B cell (primary cell): ENCODE results near the gene CCL28. TPM values are rescaled to one million over a fixed set of nuclear protein-coding genes. Genes with fewer than 3 reads are reported as not detected.

Experiments
- ATAC-seq: fragments of 200-7000 bp; cut with Tn5 transposase; one replicate; pipeline ENCODE4 v1.10.0; 2021; ENCODE audit warnings: low read depth, mild to moderate bottlenecking, moderate number of reproducible peaks, moderate library complexity
- CTCF ChIA-PET: fragments of 350-600 bp; sonication (Branson Sonifier 250); formaldehyde crosslinking; loops from one replicate; lab custom pipeline; 2021; ENCODE audit warnings: antibody characterized with exemption, inconsistent platforms; lab: Charles Lee
- POLR2A ChIA-PET: fragments of 350-600 bp; sonication (Branson Sonifier 250); formaldehyde crosslinking; loops from one replicate; lab custom pipeline; 2021; ENCODE audit warnings: antibody characterized with exemption; lab: Charles Lee
- DNase-seq: peaks from one replicate; pipeline ENCODE4 v3.0.0; 2013
- H2AFZ ChIP-seq: 2 replicates; pipeline ENCODE4 v1.6.1; 2012; ENCODE audit warnings: mild to moderate bottlenecking, low read depth, low read length; ENCODE audit not compliant: insufficient read depth, poor library complexity, severe bottlenecking
- H3K27ac ChIP-seq, 2 donors: 1 replicate in 1 of 2; 2 replicates in 1 of 2; pipeline ENCODE4 v1.5.1; 2012 to 2013; ENCODE audit warnings: low read length in 2 of 2, mild to moderate bottlenecking in 2 of 2, moderate library complexity in 1 of 2
- H3K27me3 ChIP-seq, 4 experiments: fragments of 200-600 bp in 1 of 4; sonication (generic) in 1 of 4; replicated peaks in 1 of 4; 1 replicate in 2 of 4; 2 replicates in 2 of 4; pipeline versions ENCODE4 v1.6.1 to v1.7.0; 2013 to 2016; ENCODE audit warnings: low read length in 3 of 4, mild to moderate bottlenecking in 2 of 4, mixed read lengths in 1 of 4, moderate library complexity in 1 of 4; ENCODE audit not compliant: insufficient read depth in 4 of 4, control insufficient read depth in 3 of 4; ENCODE audit errors: control extremely low read depth in 1 of 4
- H3K36me3 ChIP-seq, 2 experiments: replicated peaks in 1 of 2; 1 replicate in 1 of 2; 2 replicates in 1 of 2; pipeline versions ENCODE4 v1.6.1 to v1.7.1; 2013; ENCODE audit warnings: low read length in 1 of 2; ENCODE audit not compliant: insufficient read depth in 2 of 2, control insufficient read depth in 1 of 2; ENCODE audit errors: control extremely low read depth in 1 of 2, extremely low read depth in 1 of 2
- H3K4me1 ChIP-seq, 2 donors: fragments of 200-600 bp in 1 of 2; sonication (generic) in 1 of 2; 1 replicate in 1 of 2; 2 replicates in 1 of 2; pipeline versions ENCODE4 v1.5.1 to v1.6.1; 2013 to 2017; ENCODE audit warnings: low read length in 2 of 2; ENCODE audit not compliant: control insufficient read depth in 2 of 2, insufficient read depth in 2 of 2
- H3K4me2 ChIP-seq: replicated peaks from 2 replicates; pipeline ENCODE3; 2012; ENCODE audit warnings: mild to moderate bottlenecking, low read depth, low read length; ENCODE audit not compliant: poor library complexity, severe bottlenecking
- H3K4me3 ChIP-seq, 5 experiments: fragments of 200-600 bp in 1 of 5; sonication (generic) in 1 of 5; 1 replicate in 3 of 5; 2 replicates in 2 of 5; pipeline versions ENCODE4 v1.5.1 to v1.7.0; 2011 to 2016; ENCODE audit warnings: low read length in 4 of 5, mild to moderate bottlenecking in 4 of 5, low read depth in 2 of 5, control low read depth in 1 of 5, moderate library complexity in 1 of 5; ENCODE audit not compliant: insufficient read depth in 1 of 5; ENCODE audit errors: control extremely low read depth in 1 of 5, extremely low read depth in 1 of 5
- H3K79me2 ChIP-seq: fragments of 200-600 bp; sonication (generic); one replicate; pipeline ENCODE4 v1.6.0; 2016; ENCODE audit warnings: low read length; ENCODE audit not compliant: control insufficient read depth, insufficient read depth
- H3K9ac ChIP-seq: fragments of 200-600 bp; sonication (generic); 2 replicates; pipeline ENCODE4 v1.6.1; 2017; ENCODE audit warnings: mild to moderate bottlenecking, low read length, moderate library complexity
- H3K9me3 ChIP-seq, 3 donors: one replicate each; pipeline versions ENCODE4 v1.6.1 to v1.7.1; 2013; ENCODE audit warnings: low read length in 2 of 3; ENCODE audit not compliant: control insufficient read depth in 2 of 3, insufficient read depth in 1 of 3; ENCODE audit errors: control extremely low read depth in 1 of 3
- H4K20me1 ChIP-seq: 2 replicates; pipeline ENCODE4 v1.6.0; 2012; ENCODE audit warnings: mild to moderate bottlenecking, low read length; ENCODE audit not compliant: insufficient read depth, control insufficient read depth, poor library complexity, severe bottlenecking
- H3K27ac Mint-ChIP-seq: one replicate; pipeline ENCODE4 v1.8.0; 2021; ENCODE audit warnings: mixed read lengths
- H3K27me3 Mint-ChIP-seq: one replicate; pipeline ENCODE4 v1.8.0; 2021; ENCODE audit warnings: mixed read lengths
- H3K4me1 Mint-ChIP-seq: one replicate; pipeline ENCODE4 v1.8.0; 2021; ENCODE audit warnings: mixed read lengths
- H3K4me3 Mint-ChIP-seq: one replicate; pipeline ENCODE4 v1.8.0; 2021; ENCODE audit warnings: mixed read lengths
- H3K9me3 Mint-ChIP-seq: one replicate; pipeline ENCODE4 v1.8.0; 2022; ENCODE audit warnings: mixed read lengths; ENCODE audit not compliant: insufficient read depth
- CTCF ChIP-seq: fragments of 200-600 bp; IDR thresholded peaks from one replicate; pipeline ENCODE4 v1.8.0; 2022; ENCODE audit warnings: antibody characterized with exemption, mild to moderate bottlenecking
- EZH2 ChIP-seq: IDR thresholded peaks from 2 replicates; pipeline ENCODE4 v1.6.1; 2012; ENCODE audit warnings: borderline replicate concordance, low read depth, mild to moderate bottlenecking, moderate library complexity, low read length; ENCODE audit not compliant: insufficient read depth, poor library complexity, severe bottlenecking
- WGBS: methylation state at CpG from one replicate; pipeline ENCODE4 v1.1.5; 2013; ENCODE audit warnings: missing lambda C conversion rate; ENCODE audit not compliant: insufficient coverage; 5-methylcytosine and 5-hydroxymethylcytosine counted together
- intact Hi-C: fragments of 100-400 bp; cut with micrococcal nuclease; formaldehyde crosslinking; loops from one replicate; pipeline ENCODE4 v1.10.0; 2022
- polyA plus RNA-seq: library from polyadenylated mRNA; depleted of rRNA; stranded (reverse); fragments of >200 nt; gene quantifications from 2 replicates; pipeline ENCODE4 v1.2.3, GENCODE V29; 2012
- total RNA-seq, 2 donors: library from RNA; stranded (reverse); fragments of 120-200 nt in 1 of 2; gene quantifications; 1 replicate in 1 of 2; 2 replicates in 1 of 2; pipeline versions ENCODE4 v1.2.3 to v1.2.4, GENCODE V29; 2013 to 2022

CCL28 gene
- total and polyA plus RNA-seq, 2 donors (not counting 1 experiment from before 2014, with no cell fraction given) = 18.6 to 18.7 TPM

- peaks cover 7% of the 10 kb centered on the region for H3K9me3 Mint-ChIP-seq
- ATAC-seq = no peak
- no peak for TF ChIP-seq CTCF
- no peak for TF ChIP-seq EZH2
- intact Hi-C loops = no loop called here
- H2AFZ ChIP-seq = no peak overlapping the region
- DNase-seq = no peak
- H3K4me3 ChIP-seq = no peak overlapping the region
- ChIA-PET POLR2A (no interaction called here), CTCF (no interaction called here)
- no peak overlapping the region for H3K9ac ChIP-seq
- peaks cover 10% of the 10 kb centered on the region for H3K4me1 Mint-ChIP-seq
- no peaks in the 10 kb centered on the region for H3K27me3 Mint-ChIP-seq
- H3K27ac ChIP-seq = no peak overlapping the region
- H3K4me3 Mint-ChIP-seq = no peak overlapping the region
- no peaks in the 10 kb centered on the region for H3K36me3 ChIP-seq
- H3K27ac Mint-ChIP-seq = no peak overlapping the region
- peaks cover 5 to 6% of the 10 kb centered on the region in 2 donors for H3K4me1 ChIP-seq
- H4K20me1 ChIP-seq = no peaks in the 10 kb centered on the region
- WGBS = no CpG with 5 or more reads among the region's 1 CpG
- H3K79me2 ChIP-seq = peaks cover 12% of the 10 kb centered on the region
- no peak overlapping the region for H3K4me2 ChIP-seq
- H3K27me3 ChIP-seq = no peaks in the 10 kb centered on the region
- peaks cover 0 to 6% (median 0%) of the 10 kb centered on the region in 3 donors for H3K9me3 ChIP-seq
Measured at GRCh38 chr5:43401827-43402226, 10.4 kb downstream of the CCL28 start.

- intact Hi-C loops = no loop called here
- no peaks in the 10 kb centered on the region for H3K27me3 ChIP-seq
- H3K27ac ChIP-seq = no peak overlapping the region
- no peak overlapping the region for H3K27ac Mint-ChIP-seq
- no peak overlapping the region for H3K4me3 Mint-ChIP-seq
- no peaks in the 10 kb centered on the region for H3K27me3 Mint-ChIP-seq
- peaks cover 20% of the 10 kb centered on the region for H3K79me2 ChIP-seq
- no peak overlapping the region for H2AFZ ChIP-seq
- DNase-seq (no peak), ATAC-seq (no peak)
- peaks cover 4% of the 10 kb centered on the region for H3K9me3 Mint-ChIP-seq
- no CpG with 5 or more reads among the region's 3 CpGs for WGBS
- H3K4me1 ChIP-seq = peaks cover 9 to 10% of the 10 kb centered on the region in 2 donors
- H3K4me2 ChIP-seq = no peak overlapping the region
- H3K9me3 ChIP-seq = peaks cover 0 to 6% (median 0%) of the 10 kb centered on the region in 3 donors
- no peak for TF ChIP-seq EZH2
- TF ChIP-seq CTCF = no peak
- H3K4me3 ChIP-seq = no peak overlapping the region
- H4K20me1 ChIP-seq = no peaks in the 10 kb centered on the region
- peaks cover 21% of the 10 kb centered on the region for H3K4me1 Mint-ChIP-seq
- H3K9ac ChIP-seq = no peak overlapping the region
- H3K36me3 ChIP-seq = no peaks in the 10 kb centered on the region
- ChIA-PET POLR2A (no interaction called here), CTCF (interaction anchor here (2.8 kb wide), 1 partner anchor 10 kb away, joined by 14 read pairs; no protein-coding TSS in a partner anchor)
Measured at GRCh38 chr5:43400082-43400481, 12.1 kb downstream of the CCL28 start.
